Left forelimb (tissue), 1 donor: ENCODE results near the gene MAP1B.

Experiments used
- DNase-seq: peaks from one replicate; pipeline ENCODE4 v3.0.0-alpha.2; 2018; ENCODE audit warnings: low spot score

The MAP1B gene

GRCh38 chr5:72133212-72133990, 26.1 kb downstream of the MAP1B start:
- DNase-seq: no peak

- DNase-seq: no peak
Observed at GRCh38 chr5:72134226-72134899, 27.1 kb downstream of the MAP1B start.

GRCh38 chr5:72137826-72138409, 30.6 kb downstream of the MAP1B start:
- DNase-seq: no peak

- no peak for DNase-seq
Observed at GRCh38 chr5:72138943-72139521, 31.8 kb downstream of the MAP1B start.

- no peak for DNase-seq
Observed at GRCh38 chr5:72140711-72141110, 33.4 kb downstream of the MAP1B start.

GRCh38 chr5:72141440-72142355, 34.4 kb downstream of the MAP1B start:
- DNase-seq: peak; percentile 86

- DNase-seq: no peak
Observed at GRCh38 chr5:72144762-72145161, 37.5 kb downstream of the MAP1B start.

GRCh38 chr5:72145348-72145747, 38.1 kb downstream of the MAP1B start:
- no peak for DNase-seq

GRCh38 chr5:72146056-72146455, 38.8 kb downstream of the MAP1B start:
- DNase-seq: no peak

- no peak for DNase-seq
Observed at GRCh38 chr5:72147569-72147968, 40.3 kb downstream of the MAP1B start.

GRCh38 chr5:72149742-72150141, 42.5 kb downstream of the MAP1B start:
- DNase-seq: no peak

GRCh38 chr5:72151169-72151568, 43.9 kb downstream of the MAP1B start:
- no peak for DNase-seq

- DNase-seq: no peak
Observed at GRCh38 chr5:72151646-72152045, 44.4 kb downstream of the MAP1B start.

GRCh38 chr5:72152545-72152944, 45.3 kb downstream of the MAP1B start:
- no peak for DNase-seq

- DNase-seq: no peak
Observed at GRCh38 chr5:72153551-72153950, 46.3 kb downstream of the MAP1B start.

GRCh38 chr5:72154076-72154756, 46.9 kb downstream of the MAP1B start:
- no peak for DNase-seq

- no peak for DNase-seq
Observed at GRCh38 chr5:72156946-72157624, 49.8 kb downstream of the MAP1B start.

- no peak for DNase-seq
Observed at GRCh38 chr5:72157625-72157962, 50.3 kb downstream of the MAP1B start.

- no peak for DNase-seq
Observed at GRCh38 chr5:72159501-72159911, 52.2 kb downstream of the MAP1B start.

GRCh38 chr5:72160329-72160728, 53.1 kb downstream of the MAP1B start:
- no peak for DNase-seq

GRCh38 chr5:72160959-72161358, 53.7 kb downstream of the MAP1B start:
- no peak for DNase-seq
